LNCAP (cell line): ENCODE measurements around the gene LRP1B.

Source experiments
- TF ChIP-seq, protein P1 (sequence below): fragments of 450-650 bp; IDR thresholded peaks from 2 replicates; pipeline ENCODE4 v1.5.1; 2017; ENCODE audit warnings: mild to moderate bottlenecking

Gene LRP1B

DNA sequence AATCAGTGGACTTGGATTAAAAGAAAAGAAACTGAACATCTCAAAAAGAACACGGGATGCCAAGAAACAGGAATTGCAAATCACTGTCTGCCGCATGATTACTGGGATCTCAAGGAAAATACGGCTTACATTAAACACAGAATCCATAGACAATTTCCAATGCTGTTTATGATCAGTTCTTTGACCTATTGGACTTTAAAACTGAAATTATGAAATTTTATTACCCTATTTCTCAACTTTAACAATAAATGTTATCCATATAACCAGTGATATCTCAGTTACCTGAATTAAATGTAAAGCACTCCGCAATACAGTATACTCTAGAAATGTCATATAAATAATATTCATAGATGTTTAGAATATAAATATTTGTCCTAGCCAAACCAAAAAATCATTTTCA is 1793.8 kb downstream of the LRP1B start:
- TF ChIP-seq, protein P1, sequence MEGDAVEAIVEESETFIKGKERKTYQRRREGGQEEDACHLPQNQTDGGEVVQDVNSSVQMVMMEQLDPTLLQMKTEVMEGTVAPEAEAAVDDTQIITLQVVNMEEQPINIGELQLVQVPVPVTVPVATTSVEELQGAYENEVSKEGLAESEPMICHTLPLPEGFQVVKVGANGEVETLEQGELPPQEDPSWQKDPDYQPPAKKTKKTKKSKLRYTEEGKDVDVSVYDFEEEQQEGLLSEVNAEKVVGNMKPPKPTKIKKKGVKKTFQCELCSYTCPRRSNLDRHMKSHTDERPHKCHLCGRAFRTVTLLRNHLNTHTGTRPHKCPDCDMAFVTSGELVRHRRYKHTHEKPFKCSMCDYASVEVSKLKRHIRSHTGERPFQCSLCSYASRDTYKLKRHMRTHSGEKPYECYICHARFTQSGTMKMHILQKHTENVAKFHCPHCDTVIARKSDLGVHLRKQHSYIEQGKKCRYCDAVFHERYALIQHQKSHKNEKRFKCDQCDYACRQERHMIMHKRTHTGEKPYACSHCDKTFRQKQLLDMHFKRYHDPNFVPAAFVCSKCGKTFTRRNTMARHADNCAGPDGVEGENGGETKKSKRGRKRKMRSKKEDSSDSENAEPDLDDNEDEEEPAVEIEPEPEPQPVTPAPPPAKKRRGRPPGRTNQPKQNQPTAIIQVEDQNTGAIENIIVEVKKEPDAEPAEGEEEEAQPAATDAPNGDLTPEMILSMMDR = no peak

DNA sequence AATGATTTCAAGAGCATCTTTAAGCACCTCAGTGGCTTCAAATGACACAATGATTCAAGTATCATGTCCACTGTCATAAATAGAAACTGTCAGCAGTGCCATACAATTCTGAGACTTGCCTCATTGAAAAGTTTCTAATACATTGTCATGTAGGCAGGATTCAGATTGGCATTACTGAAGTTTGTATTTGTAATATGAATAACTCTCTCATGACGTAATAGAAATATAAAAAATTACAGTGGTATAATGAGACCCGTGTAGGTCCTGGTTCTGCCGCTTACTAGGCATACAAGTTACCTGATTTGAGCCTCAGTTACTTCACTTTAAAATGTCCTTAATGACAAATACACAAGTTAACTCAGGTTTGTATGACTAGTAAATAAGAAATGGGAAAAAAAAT is 1814.5 kb downstream of the LRP1B start:
- TF ChIP-seq, protein P1 = no peak

DNA sequence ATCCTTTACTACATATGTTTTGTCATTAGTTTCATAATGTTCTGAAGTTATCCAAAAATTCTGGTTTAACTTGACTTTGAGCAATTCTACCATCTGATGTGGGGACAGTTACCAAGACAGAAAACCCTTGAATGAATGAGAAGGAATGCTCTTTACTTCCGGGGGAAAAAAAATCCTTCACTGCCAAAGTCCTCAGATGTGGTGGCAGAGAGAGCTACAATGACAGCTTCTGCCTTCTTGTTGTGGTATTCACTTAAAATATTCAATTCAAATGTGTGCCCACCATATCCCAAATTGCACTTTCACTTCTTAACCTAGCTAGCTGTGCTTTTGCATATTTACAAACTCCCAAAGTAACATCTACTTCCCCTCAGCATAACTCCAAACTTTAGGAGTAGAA is 1818.9 kb downstream of the LRP1B start:
- TF ChIP-seq, protein P1 = no peak

DNA sequence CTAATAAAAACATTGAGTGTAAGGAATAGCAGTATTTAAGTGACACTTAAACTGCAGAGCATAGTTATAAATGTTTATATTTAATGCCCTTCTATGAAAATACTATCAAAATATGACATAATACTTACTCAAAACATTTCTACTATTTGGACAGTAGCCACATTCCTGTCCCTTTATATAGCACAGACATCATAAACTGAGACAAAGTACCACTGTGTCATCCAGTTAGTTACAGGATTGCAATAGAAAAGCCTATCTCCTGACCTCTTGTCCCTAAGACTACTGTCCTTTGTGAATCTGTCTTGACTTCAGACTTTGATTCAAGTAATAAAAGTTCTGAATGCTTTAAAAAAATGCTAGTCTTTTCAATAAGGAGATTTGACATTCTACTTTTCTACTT is 1822.1 kb downstream of the LRP1B start:
- TF ChIP-seq, protein P1 = no peak

DNA sequence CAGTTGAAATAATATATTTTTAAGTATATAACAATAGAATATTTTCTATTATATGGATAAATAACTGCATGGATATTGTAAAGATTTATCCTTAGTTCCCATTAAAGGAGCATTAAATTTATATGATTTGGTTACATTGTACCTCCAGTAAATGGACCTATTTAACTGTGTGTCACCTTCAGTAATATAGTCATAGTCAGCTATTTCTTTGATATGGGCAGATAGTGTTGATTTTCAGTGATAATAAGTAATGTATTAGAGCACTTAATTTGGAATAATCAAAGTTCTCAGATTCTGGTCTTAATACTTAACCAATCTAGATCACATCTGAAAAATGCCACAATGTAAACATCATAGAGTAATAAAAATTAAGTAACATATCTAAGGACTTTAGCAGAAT is 1823.3 kb downstream of the LRP1B start:
- TF ChIP-seq, protein P1 = no peak

DNA sequence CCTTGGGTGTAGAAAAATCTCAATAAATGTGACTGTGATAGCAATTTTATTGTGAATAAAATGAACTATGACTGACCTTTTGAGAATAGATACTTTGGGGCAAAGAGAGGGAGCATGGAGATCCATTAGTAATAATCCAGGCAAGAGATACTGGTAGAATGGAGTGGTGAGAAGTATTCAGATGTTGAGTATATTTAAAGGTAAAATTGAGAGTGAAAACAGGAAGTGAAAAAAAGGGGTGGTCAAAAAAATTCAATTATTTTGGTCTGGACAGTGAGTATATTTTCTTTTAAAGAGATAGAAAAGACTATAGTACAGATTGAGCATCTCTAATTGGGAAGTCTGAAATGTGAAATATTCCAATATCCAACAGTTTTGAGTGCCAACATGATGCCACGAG is 1835.0 kb downstream of the LRP1B start:
- TF ChIP-seq, protein P1 = no peak

DNA sequence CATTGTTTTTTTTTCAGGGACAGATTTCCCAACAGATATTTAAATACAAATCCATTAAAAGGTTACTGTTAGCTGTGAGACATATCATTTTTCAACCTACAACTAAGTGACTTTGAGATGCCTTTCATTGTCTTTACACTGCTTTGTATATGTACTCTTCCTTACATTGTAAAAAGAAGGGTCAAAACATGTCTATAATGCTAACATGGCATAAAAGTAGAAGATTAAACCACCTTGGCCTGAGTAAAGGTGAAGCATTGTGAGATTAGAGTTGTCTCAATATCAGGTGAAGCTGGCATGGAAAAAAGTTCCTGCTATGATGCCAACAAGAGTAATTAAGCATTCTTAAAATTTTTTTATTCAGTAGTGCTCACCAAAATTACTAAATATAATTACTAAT is 1842.1 kb downstream of the LRP1B start:
- TF ChIP-seq, protein P1 = no peak

DNA sequence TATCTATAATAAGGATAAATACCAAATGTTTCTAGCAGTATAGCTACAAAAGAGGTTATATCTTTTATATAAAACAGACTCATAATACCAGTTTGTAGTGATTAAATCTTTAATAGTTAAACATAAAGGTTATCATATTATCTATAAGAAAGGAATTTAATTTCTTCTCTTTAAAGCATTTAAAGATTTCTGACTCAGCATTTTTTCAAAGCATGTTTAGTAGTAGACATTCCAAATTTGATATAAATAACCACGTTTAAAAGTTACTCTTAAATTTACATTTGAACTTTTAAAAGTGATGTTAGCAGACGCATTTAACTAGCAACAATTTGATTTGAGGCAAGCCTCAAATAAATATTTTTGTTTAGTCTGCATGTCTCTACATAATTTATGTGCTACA is 1842.6 kb downstream of the LRP1B start:
- TF ChIP-seq, protein P1 = no peak
